NB4 (cell line): ENCODE data around the gene MALRD1.

Source experiments
- CTCF ChIP-seq: IDR thresholded peaks from one replicate; pipeline ENCODE4 v1.5.1; 2012; ENCODE audit warnings: low read depth, low read length
- MAX ChIP-seq: IDR thresholded peaks from 2 replicates; pipeline ENCODE4 v1.6.1; 2011; ENCODE audit warnings: low read depth, low read length
- MYC ChIP-seq: IDR thresholded peaks from 2 replicates; pipeline ENCODE4 v1.6.1; 2011; ENCODE audit warnings: low read depth, low read length
- POLR2A ChIP-seq: IDR thresholded peaks from 2 replicates; pipeline ENCODE4 v1.6.1; 2011; ENCODE audit warnings: mild to moderate bottlenecking; ENCODE audit not compliant: insufficient read length; ENCODE audit errors: extremely low read depth

- TF ChIP-seq CTCF: no peak
- TF ChIP-seq POLR2A: no peak
- TF ChIP-seq MAX: no peak
- TF ChIP-seq MYC: no peak
These were observed 627.5 kb downstream of the MALRD1 start for GRCh38 chr10:19676063-19676462.
